H1 (cell line): Measurements from ENCODE around the gene TPSG1. TPM values are rescaled to one million over a fixed set of nuclear protein-coding genes. Genes with fewer than 3 reads are reported as not detected.

Experiments used
- CTCF ChIA-PET: fragments of 300-600 bp; sonication (Branson Sonifier 250); formaldehyde crosslinking; loops from one replicate; lab custom pipeline; 2021; ENCODE audit not compliant: partially characterized antibody; lab: Charles Lee
- POLR2A ChIA-PET: fragments of 300-600 bp; sonication (Branson Sonifier 250); formaldehyde crosslinking; loops from one replicate; lab custom pipeline; 2021; ENCODE audit warnings: inconsistent platforms; ENCODE audit not compliant: partially characterized antibody; lab: Charles Lee
- DNase-seq, 2 experiments: peaks; one replicate each; pipeline versions ENCODE4 v3.0.0 to v3.0.0-alpha.2; 2010 to 2022; ENCODE audit warnings: low spot score in 2 of 2, low read depth in 1 of 2, mixed read lengths in 1 of 2
- FAIRE-seq: peaks from 2 replicates; lab custom pipeline; 2011; peaks lifted over from hg19 to GRCh38; lab: Jason Lieb, UNC
- H2AFZ ChIP-seq: 2 replicates; pipeline ENCODE4 v1.8.1; 2012; ENCODE audit warnings: low read length, inconsistent platforms
- H2AK5ac ChIP-seq: 2 replicates; pipeline ENCODE4 v1.6.1; 2013; ENCODE audit warnings: low read depth, low read length
- H2BK120ac ChIP-seq: replicated peaks from 2 replicates; pipeline ENCODE3; 2013; ENCODE audit warnings: low read depth, low read length, inconsistent platforms
- H2BK12ac ChIP-seq: 2 replicates; pipeline ENCODE4 v1.6.1; 2013; ENCODE audit warnings: low read depth, low read length
- H2BK15ac ChIP-seq: 2 replicates; pipeline ENCODE4 v1.6.1; 2013; ENCODE audit warnings: low read length
- H2BK20ac ChIP-seq: 2 replicates; pipeline ENCODE4 v1.6.1; 2013; ENCODE audit warnings: low read length
- H2BK5ac ChIP-seq: 2 replicates; pipeline ENCODE4 v1.6.1; 2013; ENCODE audit warnings: low read depth, low read length
- H3K14ac ChIP-seq: 2 replicates; pipeline ENCODE4 v1.6.1; 2013; ENCODE audit warnings: inconsistent platforms; ENCODE audit not compliant: insufficient read length
- H3K18ac ChIP-seq: 2 replicates; pipeline ENCODE4 v1.6.1; 2013; ENCODE audit warnings: low read length; ENCODE audit errors: extremely low read depth
- H3K23ac ChIP-seq: 2 replicates; pipeline ENCODE4 v1.6.1; 2013; ENCODE audit warnings: inconsistent platforms; ENCODE audit not compliant: insufficient read length
- H3K23me2 ChIP-seq: 2 replicates; pipeline ENCODE4 v1.6.1; 2013; ENCODE audit warnings: low read depth, low read length
- H3K27ac ChIP-seq: 2 replicates; pipeline ENCODE4 v1.6.1; 2011; ENCODE audit warnings: low read depth, low read length, inconsistent platforms
- H3K27me3 ChIP-seq, 4 experiments: replicated peaks in 1 of 4; 1 replicate in 1 of 4; 2 replicates in 3 of 4; pipeline versions ENCODE4 v1.6.1 to v1.8.1; 2011 to 2013; ENCODE audit warnings: low read length in 3 of 4, mild to moderate bottlenecking in 3 of 4, inconsistent platforms in 2 of 4, mixed read lengths in 2 of 4, moderate library complexity in 1 of 4; ENCODE audit not compliant: control insufficient read depth in 3 of 4, insufficient read depth in 3 of 4; ENCODE audit errors: extremely low read depth in 1 of 4
- H3K36me3 ChIP-seq, 4 experiments: 2 replicates each; pipeline versions ENCODE4 v1.6.1 to v1.8.1; 2011 to 2013; ENCODE audit warnings: mild to moderate bottlenecking in 4 of 4, low read length in 3 of 4, moderate library complexity in 2 of 4, control low read depth in 1 of 4, inconsistent platforms in 1 of 4; ENCODE audit not compliant: insufficient read depth in 4 of 4, control insufficient read depth in 2 of 4
- H3K4ac ChIP-seq: replicated peaks from 2 replicates; pipeline ENCODE3; 2013; ENCODE audit warnings: low read length, low read depth, mixed read lengths, inconsistent platforms; ENCODE audit not compliant: insufficient read length
- H3K4me1 ChIP-seq, 4 experiments: replicated peaks in 1 of 4; 1 replicate in 1 of 4; 2 replicates in 3 of 4; pipeline versions ENCODE4 v1.6.1 to v1.8.1; 2011 to 2013; ENCODE audit warnings: low read length in 3 of 4, inconsistent platforms in 2 of 4, mixed read lengths in 1 of 4; ENCODE audit not compliant: insufficient read depth in 4 of 4, control insufficient read depth in 3 of 4
- H3K4me2 ChIP-seq, 2 experiments: 2 replicates each; pipeline versions ENCODE4 v1.6.1 to v1.8.1; 2011 to 2013; ENCODE audit warnings: low read depth in 2 of 2, low read length in 2 of 2, control low read depth in 1 of 2, inconsistent platforms in 1 of 2, mild to moderate bottlenecking in 1 of 2; ENCODE audit not compliant: insufficient read depth in 1 of 2
- H3K4me3 ChIP-seq, 4 experiments: fragments of 200-600, 300-600 bp in 1 of 4; sonication (generic), shearing (Covaris generic), sonication (Bioruptor Twin) in 1 of 4; 2 replicates each; pipeline versions ENCODE4 v1.5.1 to v1.8.1; 2011 to 2016; ENCODE audit warnings: low read length in 4 of 4, low read depth in 3 of 4, control low read depth in 2 of 4, inconsistent platforms in 2 of 4, mild to moderate bottlenecking in 2 of 4, mixed read lengths in 1 of 4, moderate library complexity in 1 of 4; ENCODE audit not compliant: insufficient read depth in 2 of 4; ENCODE audit errors: extremely low read depth in 1 of 4
- H3K56ac ChIP-seq: replicated peaks from 2 replicates; pipeline ENCODE3; 2013; ENCODE audit warnings: low read depth, mild to moderate bottlenecking, mixed read lengths, low read length, inconsistent platforms; ENCODE audit not compliant: insufficient read length
- H3K79me1 ChIP-seq: 2 replicates; pipeline ENCODE4 v1.6.1; 2013; ENCODE audit warnings: low read depth, low read length, control low read depth
- H3K79me2 ChIP-seq, 2 experiments: 2 replicates each; pipeline versions ENCODE4 v1.6.1 to v1.8.1; 2012 to 2013; ENCODE audit warnings: low read length in 2 of 2, mild to moderate bottlenecking in 2 of 2, inconsistent platforms in 1 of 2; ENCODE audit not compliant: insufficient read depth in 2 of 2, control insufficient read depth in 1 of 2
- H3K9ac ChIP-seq, 4 experiments: replicated peaks in 1 of 4; 1 replicate in 1 of 4; 2 replicates in 3 of 4; pipeline versions ENCODE4 v1.6.1 to v1.8.1; 2011 to 2013; ENCODE audit warnings: low read depth in 3 of 4, low read length in 3 of 4, control low read depth in 2 of 4, mild to moderate bottlenecking in 2 of 4, moderate library complexity in 2 of 4, inconsistent platforms in 1 of 4; ENCODE audit errors: extremely low read depth in 1 of 4
- H3K9me3 ChIP-seq, 2 experiments: 2 replicates each; pipeline versions ENCODE4 v1.6.1 to v1.8.1; 2012 to 2013; ENCODE audit warnings: mild to moderate bottlenecking in 2 of 2, moderate library complexity in 2 of 2, control low read depth in 1 of 2, inconsistent platforms in 1 of 2, low read depth in 1 of 2, low read length in 1 of 2, mixed read lengths in 1 of 2; ENCODE audit not compliant: insufficient read depth in 2 of 2
- H4K20me1 ChIP-seq, 2 experiments: replicated peaks in 1 of 2; 2 replicates each; pipeline versions ENCODE3 to v1.8.1; 2011 to 2013; ENCODE audit warnings: inconsistent platforms in 2 of 2, low read length in 2 of 2, mild to moderate bottlenecking in 1 of 2; ENCODE audit not compliant: insufficient read depth in 2 of 2, control insufficient read depth in 1 of 2
- H4K5ac ChIP-seq: 2 replicates; pipeline ENCODE4 v1.6.1; 2013; ENCODE audit warnings: low read length, low read depth, mixed read lengths, inconsistent platforms; ENCODE audit not compliant: insufficient read length
- H4K8ac ChIP-seq: 2 replicates; pipeline ENCODE4 v1.8.0; 2013; ENCODE audit warnings: mild to moderate bottlenecking, moderate library complexity, low read length, inconsistent platforms; ENCODE audit not compliant: insufficient read depth; ENCODE audit errors: extremely low read depth
- H4K91ac ChIP-seq: replicated peaks from 2 replicates; pipeline ENCODE3; 2013; ENCODE audit warnings: low read length, mixed read lengths, inconsistent platforms; ENCODE audit not compliant: insufficient read length
- ASH2L ChIP-seq: fragments of 200-600, 300-600 bp; sonication (generic); IDR thresholded peaks from one replicate; pipeline ENCODE4 v1.7.1; 2017; ENCODE audit warnings: low read length
- EZH2 ChIP-seq: fragments of 200-600 bp; sonication (generic); IDR thresholded peaks from 2 replicates; pipeline ENCODE4 v1.7.1; 2012; ENCODE audit warnings: low read depth, mild to moderate bottlenecking, moderate library complexity, low read length, inconsistent platforms; ENCODE audit not compliant: severe bottlenecking
- FOSL1 ChIP-seq: IDR thresholded peaks from 2 replicates; pipeline ENCODE4 v1.6.1; 2011; ENCODE audit warnings: mild to moderate bottlenecking, low read depth, low read length, moderate library complexity; ENCODE audit not compliant: insufficient read depth
- HDAC2 ChIP-seq, 2 experiments: fragments of 300-600 bp in 1 of 2; sonication (generic) in 1 of 2; IDR thresholded peaks; 2 replicates each; pipeline ENCODE4 v1.6.1; 2011 to 2012; ENCODE audit warnings: low read depth in 2 of 2, low read length in 2 of 2, mild to moderate bottlenecking in 2 of 2, moderate library complexity in 2 of 2, borderline replicate concordance in 1 of 2, inconsistent platforms in 1 of 2
- JUND ChIP-seq: IDR thresholded peaks from 2 replicates; pipeline ENCODE4 v1.6.1; 2011; ENCODE audit warnings: mild to moderate bottlenecking, improper control_type of control experiment, low read length
- KDM1A ChIP-seq: fragments of 200-600, 300-600 bp; sonication (generic); IDR thresholded peaks from 2 replicates; pipeline ENCODE4 v1.7.1; 2016; ENCODE audit warnings: mild to moderate bottlenecking, low read length, borderline replicate concordance
- PHF8 ChIP-seq: fragments of 200-600 bp; sonication (generic); conservative IDR thresholded peaks from 2 replicates; pipeline ENCODE4 v1.7.1; 2012; ENCODE audit warnings: low read depth, mild to moderate bottlenecking, inconsistent platforms, low read length, moderate library complexity
- RNF2 ChIP-seq: fragments of 200-900, 300-1000 bp; sonication (generic); IDR thresholded peaks from 2 replicates; pipeline ENCODE4 v1.7.1; 2016; ENCODE audit warnings: borderline replicate concordance, low read depth, mild to moderate bottlenecking, antibody characterized with exemption, low read length; ENCODE audit not compliant: poor library complexity, severe bottlenecking; ENCODE audit errors: missing control alignments
- RXRA ChIP-seq: IDR thresholded peaks from 2 replicates; pipeline ENCODE4 v1.6.1; 2011; ENCODE audit warnings: low read depth, mild to moderate bottlenecking, low read length, moderate library complexity; ENCODE audit not compliant: insufficient read depth
- SIRT6 ChIP-seq: IDR thresholded peaks from one replicate; pipeline ENCODE4 v1.7.1; 2012; ENCODE audit warnings: low read length, inconsistent platforms
- ZNF274 ChIP-seq: IDR thresholded peaks from 2 replicates; pipeline ENCODE4 v1.7.0; 2012; ENCODE audit warnings: low read length, borderline replicate concordance; ENCODE audit errors: extremely low read depth
- WGBS, 2 experiments: shearing (Covaris generic) in 1 of 2; methylation state at CpG; one replicate each; pipeline versions ENCODE4 v1.1.6 to v1.1.7; 2013 to 2015; ENCODE audit warnings: low lambda C conversion rate in 2 of 2, mixed read lengths in 2 of 2, inconsistent platforms in 1 of 2, low coverage in 1 of 2, missing lambda C conversion rate in 1 of 2; ENCODE audit not compliant: insufficient replicate concordance in 2 of 2, insufficient coverage in 1 of 2, insufficient read length in 1 of 2; ENCODE audit errors: extremely low coverage in 1 of 2, missing lambda C conversion rate in 1 of 2; 5-methylcytosine and 5-hydroxymethylcytosine counted together
- long read RNA-seq, 2 experiments: library from RNA in 1 of 2; library from capped mRNA in 1 of 2; stranded (forward); transcript quantifications; one replicate each; pipeline ENCODE4 v2.0.0, GENCODE V29; 2021; ENCODE audit warnings: inconsistent platforms in 1 of 2
- polyA minus RNA-seq, 3 experiments: library from RNA; depleted of rRNA, polyadenylated mRNA; stranded (reverse); fragments of >200 nt; gene quantifications; 1 replicate in 2 of 3; 2 replicates in 1 of 3; pipeline ENCODE4 v1.2.3, GENCODE V29; 2011
- polyA plus RNA-seq, 7 experiments: library from polyadenylated mRNA; depleted of rRNA in 3 of 7; stranded (reverse) in 5 of 7; unstranded in 2 of 7; fragments of >200 nt in 5 of 7; fragments of 200-250 nt in 2 of 7; gene quantifications; 1 replicate in 5 of 7; 2 replicates in 1 of 7; 4 replicates in 1 of 7; pipeline versions ENCODE4 v1.2.1 to v1.2.3, GENCODE V29; 2011 to 2013; ENCODE audit warnings: missing spikeins in 2 of 7, mixed read lengths in 2 of 7
- total RNA-seq: library from RNA; stranded (reverse); fragmentation: NEBNext Ultra II Directional; extraction: Animal tissue kit (Norgen Biotek cat#: 25700); gene quantifications from 2 replicates; pipeline ENCODE4 v1.2.1, GENCODE V29; 2021

TPSG1 gene
- not detected in 2 replicates for total RNA-seq
- not detected in 2 replicates for polyA plus RNA-seq (2011; rRNA removed)
- polyA plus RNA-seq (2011; cell fraction: cytosol; rRNA removed): not detected
- polyA plus RNA-seq (2011; cell fraction: nucleus; rRNA removed): not detected
- 0.55 to 0.76 TPM (median 0.67 TPM) in 4 replicates for polyA plus RNA-seq (2012, experiment 1 of 2)
- not detected for polyA plus RNA-seq (2012, experiment 2 of 2)
- polyA plus RNA-seq (2013, experiment 1 of 2): not detected
- not detected for polyA plus RNA-seq (2013, experiment 2 of 2)
- polyA minus RNA-seq (2011; rRNA and poly(A)+ RNA removed): not detected in 2 replicates
- not detected for polyA minus RNA-seq (2011; cell fraction: cytosol; rRNA and poly(A)+ RNA removed)
- not detected for polyA minus RNA-seq (2011; cell fraction: nucleus; rRNA and poly(A)+ RNA removed)
- long read RNA-seq, experiment 1: 0 reads
- long read RNA-seq, experiment 2: 0 reads

DNA sequence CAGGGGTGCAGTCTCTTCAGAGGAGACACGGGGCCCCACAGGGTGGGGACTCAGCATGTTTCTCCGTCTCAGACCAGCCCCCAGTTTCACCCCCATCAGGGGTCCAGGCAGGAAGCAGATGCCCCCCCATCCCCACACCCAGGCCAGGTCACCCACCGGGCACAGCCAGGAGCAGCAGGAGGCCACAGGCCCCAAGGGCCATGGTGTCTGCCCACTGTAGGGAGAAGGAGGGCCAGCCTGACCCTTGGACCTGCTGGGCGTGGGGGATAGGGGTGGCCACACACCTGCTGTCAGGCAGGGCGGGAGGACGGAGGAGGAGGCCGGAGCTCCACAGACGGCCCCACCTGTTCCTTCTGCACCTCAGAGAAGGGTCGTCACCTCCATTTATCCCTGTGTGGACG is at the start of gene TPSG1:
Gene TPSG1 (minus strand): TSS at position 218 of the 401 bp plus-strand sequence. CDS start 16 bp downstream, at position 202.
- H3K4ac ChIP-seq: no peak within 1 kb of the TSS
- peaks cover 0 to 13% (median 0%) of the 10 kb centered on the region in 4 experiments; a peak in 3 of 8 replicates for H3K36me3 ChIP-seq
- POLR2A ChIA-PET: no interaction called here
- no peak within 1 kb of the TSS for H2BK5ac ChIP-seq
- H3K14ac ChIP-seq: no peak within 1 kb of the TSS
- H2BK120ac ChIP-seq: no peak within 1 kb of the TSS
- H2BK20ac ChIP-seq: no peak within 1 kb of the TSS
- no peak within 1 kb of the TSS for H3K56ac ChIP-seq
- H3K9me3 ChIP-seq: no peaks in the 10 kb centered on the region
- peaks cover 0 to 6% of the 10 kb centered on the region in 2 experiments for H4K20me1 ChIP-seq
- H4K5ac ChIP-seq: no peak within 1 kb of the TSS
- H3K9ac ChIP-seq: no peak within 1 kb of the TSS
- H3K23ac ChIP-seq: no peak within 1 kb of the TSS
- no peak within 1 kb of the TSS for H3K4me2 ChIP-seq
- 85% methylated on average over 8 of the region's 10 CpGs; no CpG with 5 or more reads in 1 of the 2 experiments for WGBS, 2 experiments
- no peak within 1 kb of the TSS for H3K4me3 ChIP-seq
- CTCF ChIA-PET: interaction anchor here (1.5 kb wide), 1 partner anchor 55 kb away, joined by 3 read pairs; no protein-coding TSS in a partner anchor
- no peak within 1 kb of the TSS; the same call in 1 of the 2 replicates for H2BK15ac ChIP-seq
- no peaks in the 10 kb centered on the region for H3K23me2 ChIP-seq
- peaks cover 0 to 2% (median under 1%) of the 10 kb centered on the region in 4 experiments; a peak in 1 of 7 replicates for H3K27me3 ChIP-seq
- no peaks in the 10 kb centered on the region; a peak in 1 of 7 replicates for H3K4me1 ChIP-seq
- no peak within 1 kb of the TSS for H3K27ac ChIP-seq
- H3K79me1 ChIP-seq: no peaks in the 10 kb centered on the region
- no peak within 1 kb of the TSS for H4K91ac ChIP-seq
- H2AK5ac ChIP-seq: no peak within 1 kb of the TSS
- H2BK12ac ChIP-seq: no peak within 1 kb of the TSS
- DNase-seq (no peak), FAIRE-seq (no peak)
- no peak within 1 kb of the TSS for H2AFZ ChIP-seq
- H3K18ac ChIP-seq: no peak within 1 kb of the TSS
- no peaks in the 10 kb centered on the region for H3K79me2 ChIP-seq
- peak within 1 kb of the TSS; percentile 14; the same call in 1 of the 2 replicates for H4K8ac ChIP-seq
- TF ChIP-seq PHF8 (no peak), ZNF274 (no peak), JUND (no peak), ASH2L (no peak), KDM1A (no peak), SIRT6 (no peak), HDAC2 (IDR thresholded peaks at IDR 0.05; ENCODE audit: borderline replicate concordance in 1 of 2, low read depth in 2 of 2, low read length in 2 of 2) (no peak), EZH2 (no peak), RXRA (no peak), RNF2 (no peak), FOSL1 (no peak)
